Measurements from ENCODE around the gene RPAP3. TPM values are rescaled to one million over a fixed set of nuclear protein-coding genes. Genes with fewer than 3 reads are reported as not detected.

RPAP3 gene, protein sequence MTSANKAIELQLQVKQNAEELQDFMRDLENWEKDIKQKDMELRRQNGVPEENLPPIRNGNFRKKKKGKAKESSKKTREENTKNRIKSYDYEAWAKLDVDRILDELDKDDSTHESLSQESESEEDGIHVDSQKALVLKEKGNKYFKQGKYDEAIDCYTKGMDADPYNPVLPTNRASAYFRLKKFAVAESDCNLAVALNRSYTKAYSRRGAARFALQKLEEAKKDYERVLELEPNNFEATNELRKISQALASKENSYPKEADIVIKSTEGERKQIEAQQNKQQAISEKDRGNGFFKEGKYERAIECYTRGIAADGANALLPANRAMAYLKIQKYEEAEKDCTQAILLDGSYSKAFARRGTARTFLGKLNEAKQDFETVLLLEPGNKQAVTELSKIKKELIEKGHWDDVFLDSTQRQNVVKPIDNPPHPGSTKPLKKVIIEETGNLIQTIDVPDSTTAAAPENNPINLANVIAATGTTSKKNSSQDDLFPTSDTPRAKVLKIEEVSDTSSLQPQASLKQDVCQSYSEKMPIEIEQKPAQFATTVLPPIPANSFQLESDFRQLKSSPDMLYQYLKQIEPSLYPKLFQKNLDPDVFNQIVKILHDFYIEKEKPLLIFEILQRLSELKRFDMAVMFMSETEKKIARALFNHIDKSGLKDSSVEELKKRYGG
- total RNA-seq (10 to 100 TPM; 18.4 to 71.3 (median 41.8) TPM), polyA plus RNA-seq (10 to 100 TPM; 15.6 to 18.6 TPM)
- long read RNA-seq, donor 1, full-length matches to known transcripts: 84 of 135 reads
- long read RNA-seq, donor 1, partial matches to known transcripts: 43 of 135 reads
- long read RNA-seq, donor 1, other reads (novel, unspliced or antisense): 8 of 135 reads
- long read RNA-seq, donor 2, full-length matches to known transcripts: 3 of 3 reads
- long read RNA-seq, donor 2, partial matches to known transcripts: 0 of 3 reads
- long read RNA-seq, donor 2, other reads (novel, unspliced or antisense): 0 of 3 reads
- long read RNA-seq, donor 3, full-length matches to known transcripts: 34 of 43 reads
- long read RNA-seq, donor 3, partial matches to known transcripts: 3 of 43 reads
- long read RNA-seq, donor 3, other reads (novel, unspliced or antisense): 6 of 43 reads

DNA sequence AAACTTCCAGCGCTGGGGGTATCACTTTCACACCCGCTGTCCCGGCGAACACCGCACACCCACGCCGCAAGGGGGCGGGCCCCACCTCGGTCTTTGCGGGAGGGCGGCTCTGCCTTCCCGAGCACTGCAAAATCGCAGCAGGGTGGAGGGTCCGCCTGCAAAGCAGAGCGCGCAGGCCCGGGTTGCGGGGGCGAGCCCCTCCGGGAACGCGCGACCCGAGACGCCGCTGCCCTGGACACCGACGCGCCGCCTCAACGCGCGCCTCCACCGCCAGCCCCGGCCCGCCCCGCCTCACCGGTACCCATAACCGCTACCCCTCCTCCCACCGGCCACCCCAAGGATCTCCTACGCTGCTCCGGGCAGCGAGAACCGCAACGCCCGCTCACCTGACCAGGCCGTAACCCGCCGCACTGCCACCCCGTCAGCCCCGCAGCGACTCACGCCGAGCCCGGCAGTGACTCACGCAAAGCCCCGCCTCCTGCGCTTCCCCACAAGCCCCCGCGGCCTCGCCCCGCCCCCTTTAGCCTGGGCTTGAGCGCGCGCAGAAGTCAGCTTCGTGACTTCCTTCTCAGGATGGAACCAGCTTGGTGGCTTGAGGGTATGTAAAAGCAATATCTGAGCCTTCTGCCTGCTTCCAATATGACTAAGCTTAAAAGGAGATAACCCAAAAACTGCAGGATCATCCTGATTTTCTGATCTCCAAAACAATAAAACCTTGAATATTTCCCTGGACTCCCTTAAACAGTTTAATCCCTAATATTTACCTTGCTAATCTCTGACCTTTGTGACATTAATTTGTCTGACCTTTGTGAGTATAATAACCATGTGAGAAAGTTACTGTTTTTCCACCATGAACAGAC is at the start of gene RPAP3:
Gene RPAP3 (minus strand): TSS at position 465 of the 860 bp plus-strand sequence. CDS start 3,190 bp downstream, outside the sequence.
- Histone ChIP-seq H3K27ac (peak within 1 kb of the TSS; percentile 64 to 81), H3K4me3 (peak within 1 kb of the TSS; percentile 99), H3K27me3 (no peaks in the 10 kb centered on the region), H3K36me3 (no peaks in the 10 kb centered on the region), H3K4me1 (ENCODE audit: insufficient read depth) (peaks cover 8% of the 10 kb centered on the region), H3K9me3 (no peaks in the 10 kb centered on the region)
- 0 to 1% (median 0%) methylated on average over 54 to 66 of the region's 66 CpGs for WGBS, 3 donors
- DNase-seq: peak; percentile 97 to 98 (median 97)
- TF ChIP-seq POLR2A (IDR thresholded peaks at IDR 0.05) (peak; percentile 65), EP300 (IDR thresholded peaks at IDR 0.05) (no peak)
- TF ChIP-seq, protein P1, sequence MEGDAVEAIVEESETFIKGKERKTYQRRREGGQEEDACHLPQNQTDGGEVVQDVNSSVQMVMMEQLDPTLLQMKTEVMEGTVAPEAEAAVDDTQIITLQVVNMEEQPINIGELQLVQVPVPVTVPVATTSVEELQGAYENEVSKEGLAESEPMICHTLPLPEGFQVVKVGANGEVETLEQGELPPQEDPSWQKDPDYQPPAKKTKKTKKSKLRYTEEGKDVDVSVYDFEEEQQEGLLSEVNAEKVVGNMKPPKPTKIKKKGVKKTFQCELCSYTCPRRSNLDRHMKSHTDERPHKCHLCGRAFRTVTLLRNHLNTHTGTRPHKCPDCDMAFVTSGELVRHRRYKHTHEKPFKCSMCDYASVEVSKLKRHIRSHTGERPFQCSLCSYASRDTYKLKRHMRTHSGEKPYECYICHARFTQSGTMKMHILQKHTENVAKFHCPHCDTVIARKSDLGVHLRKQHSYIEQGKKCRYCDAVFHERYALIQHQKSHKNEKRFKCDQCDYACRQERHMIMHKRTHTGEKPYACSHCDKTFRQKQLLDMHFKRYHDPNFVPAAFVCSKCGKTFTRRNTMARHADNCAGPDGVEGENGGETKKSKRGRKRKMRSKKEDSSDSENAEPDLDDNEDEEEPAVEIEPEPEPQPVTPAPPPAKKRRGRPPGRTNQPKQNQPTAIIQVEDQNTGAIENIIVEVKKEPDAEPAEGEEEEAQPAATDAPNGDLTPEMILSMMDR (IDR thresholded peaks at IDR 0.05): peak; percentile 76 to 87 (median 84)
- intact Hi-C loops (cut with DNase I): loop anchor here in 2 of 4 donors (5.0 to 10.0 kb wide), 2 partner anchors 37 to 671 kb away; no protein-coding TSS in a partner anchor

DNA sequence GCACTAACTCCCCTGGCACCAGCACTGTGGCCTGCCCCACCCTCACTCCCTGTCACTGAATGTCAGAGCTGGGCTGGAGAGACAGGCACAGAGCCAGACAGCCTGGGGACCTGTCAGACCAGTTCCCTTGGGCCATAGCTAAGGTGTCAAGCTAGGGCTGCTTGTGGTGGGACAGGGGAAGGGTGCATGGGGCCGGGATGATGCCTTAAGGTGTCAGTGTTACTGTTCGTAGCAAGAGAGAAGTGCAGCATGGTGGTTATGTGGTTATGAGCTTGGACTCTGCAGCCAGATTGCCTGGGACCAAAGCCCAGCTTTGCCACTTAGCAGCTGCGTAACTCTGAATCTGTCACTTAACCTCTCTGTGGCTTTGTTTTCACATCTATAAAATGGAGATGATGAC is 49.1 kb upstream of the RPAP3 start:
- Histone ChIP-seq H3K27me3 (no peaks in the 10 kb centered on the region), H3K4me3 (no peak overlapping the region), H3K27ac (peak overlapping the region in 1 of 2 donors; percentile 46), H3K9me3 (no peaks in the 10 kb centered on the region), H3K4me1 (ENCODE audit: insufficient read depth) (peaks cover 21% of the 10 kb centered on the region), H3K36me3 (no peaks in the 10 kb centered on the region)
- TF ChIP-seq, protein P1 (IDR thresholded peaks at IDR 0.05): no peak
- TF ChIP-seq EP300 (IDR thresholded peaks at IDR 0.05) (no peak), POLR2A (IDR thresholded peaks at IDR 0.05) (no peak)
- intact Hi-C loops (cut with DNase I): loop anchor here in 1 of 4 donors (5.0 kb wide), 1 partner anchor 38 kb away; no protein-coding TSS in a partner anchor
- WGBS, 3 donors: 88 to 95% (median 88%) methylated on average over 3 of the region's 3 CpGs
- no peak for DNase-seq

DNA sequence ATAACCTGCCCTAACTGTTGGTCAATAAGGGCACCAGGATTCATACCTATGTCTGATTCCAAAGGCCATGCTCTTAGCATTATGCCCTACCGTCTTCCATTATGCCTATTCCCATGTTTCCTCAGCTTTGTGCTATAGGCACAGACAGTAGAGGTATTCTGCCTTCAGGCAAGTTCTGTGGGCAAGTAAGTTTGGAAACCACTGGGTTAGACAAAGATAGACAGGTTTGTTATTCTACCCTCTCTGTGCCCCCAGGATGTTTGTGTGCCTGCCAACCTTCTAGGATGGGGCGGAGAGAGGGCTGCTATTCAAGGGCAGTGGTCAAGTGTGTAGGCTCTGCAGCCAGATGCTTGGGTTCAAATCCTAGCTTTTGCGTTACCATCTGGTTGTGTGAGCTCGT is 48.3 kb upstream of the RPAP3 start:
- TF ChIP-seq, protein P1 (IDR thresholded peaks at IDR 0.05): no peak
- TF ChIP-seq POLR2A (IDR thresholded peaks at IDR 0.05) (no peak), EP300 (IDR thresholded peaks at IDR 0.05) (no peak)
- intact Hi-C loops (cut with DNase I): no loop called here
- Histone ChIP-seq H3K27ac (peak overlapping the region in 1 of 2 donors; percentile 46), H3K9me3 (no peaks in the 10 kb centered on the region), H3K27me3 (no peaks in the 10 kb centered on the region), H3K4me3 (no peak overlapping the region), H3K36me3 (no peaks in the 10 kb centered on the region), H3K4me1 (ENCODE audit: insufficient read depth) (peaks cover 20% of the 10 kb centered on the region)
- WGBS, 3 donors: 79 to 91% (median 81%) methylated on average over 4 of the region's 4 CpGs
- DNase-seq: no peak

Data from ovary (tissue), 10 donors.